H1 (cell line): ENCODE data around the gene IVL. TPM values are rescaled to one million over a fixed set of nuclear protein-coding genes. Genes with fewer than 3 reads are reported as not detected.

Experiments used
- CTCF ChIA-PET: fragments of 300-600 bp; sonication (Branson Sonifier 250); formaldehyde crosslinking; loops from one replicate; lab custom pipeline; 2021; ENCODE audit not compliant: partially characterized antibody; lab: Charles Lee
- POLR2A ChIA-PET: fragments of 300-600 bp; sonication (Branson Sonifier 250); formaldehyde crosslinking; loops from one replicate; lab custom pipeline; 2021; ENCODE audit warnings: inconsistent platforms; ENCODE audit not compliant: partially characterized antibody; lab: Charles Lee
- DNase-seq, 2 experiments: peaks; one replicate each; pipeline versions ENCODE4 v3.0.0 to v3.0.0-alpha.2; 2010 to 2022; ENCODE audit warnings: low spot score in 2 of 2, low read depth in 1 of 2, mixed read lengths in 1 of 2
- FAIRE-seq: peaks from 2 replicates; lab custom pipeline; 2011; peaks lifted over from hg19 to GRCh38; lab: Jason Lieb, UNC
- H2AFZ ChIP-seq: 2 replicates; pipeline ENCODE4 v1.8.1; 2012; ENCODE audit warnings: low read length, inconsistent platforms
- H2AK5ac ChIP-seq: 2 replicates; pipeline ENCODE4 v1.6.1; 2013; ENCODE audit warnings: low read depth, low read length
- H2BK120ac ChIP-seq: replicated peaks from 2 replicates; pipeline ENCODE3; 2013; ENCODE audit warnings: low read depth, low read length, inconsistent platforms
- H2BK12ac ChIP-seq: 2 replicates; pipeline ENCODE4 v1.6.1; 2013; ENCODE audit warnings: low read depth, low read length
- H2BK15ac ChIP-seq: 2 replicates; pipeline ENCODE4 v1.6.1; 2013; ENCODE audit warnings: low read length
- H2BK20ac ChIP-seq: 2 replicates; pipeline ENCODE4 v1.6.1; 2013; ENCODE audit warnings: low read length
- H2BK5ac ChIP-seq: 2 replicates; pipeline ENCODE4 v1.6.1; 2013; ENCODE audit warnings: low read depth, low read length
- H3K14ac ChIP-seq: 2 replicates; pipeline ENCODE4 v1.6.1; 2013; ENCODE audit warnings: inconsistent platforms; ENCODE audit not compliant: insufficient read length
- H3K18ac ChIP-seq: 2 replicates; pipeline ENCODE4 v1.6.1; 2013; ENCODE audit warnings: low read length; ENCODE audit errors: extremely low read depth
- H3K23ac ChIP-seq: 2 replicates; pipeline ENCODE4 v1.6.1; 2013; ENCODE audit warnings: inconsistent platforms; ENCODE audit not compliant: insufficient read length
- H3K23me2 ChIP-seq: 2 replicates; pipeline ENCODE4 v1.6.1; 2013; ENCODE audit warnings: low read depth, low read length
- H3K27ac ChIP-seq: 2 replicates; pipeline ENCODE4 v1.6.1; 2011; ENCODE audit warnings: low read depth, low read length, inconsistent platforms
- H3K27me3 ChIP-seq, 4 experiments: replicated peaks in 1 of 4; 1 replicate in 1 of 4; 2 replicates in 3 of 4; pipeline versions ENCODE4 v1.6.1 to v1.8.1; 2011 to 2013; ENCODE audit warnings: low read length in 3 of 4, mild to moderate bottlenecking in 3 of 4, inconsistent platforms in 2 of 4, mixed read lengths in 2 of 4, moderate library complexity in 1 of 4; ENCODE audit not compliant: control insufficient read depth in 3 of 4, insufficient read depth in 3 of 4; ENCODE audit errors: extremely low read depth in 1 of 4
- H3K36me3 ChIP-seq, 4 experiments: 2 replicates each; pipeline versions ENCODE4 v1.6.1 to v1.8.1; 2011 to 2013; ENCODE audit warnings: mild to moderate bottlenecking in 4 of 4, low read length in 3 of 4, moderate library complexity in 2 of 4, control low read depth in 1 of 4, inconsistent platforms in 1 of 4; ENCODE audit not compliant: insufficient read depth in 4 of 4, control insufficient read depth in 2 of 4
- H3K4ac ChIP-seq: replicated peaks from 2 replicates; pipeline ENCODE3; 2013; ENCODE audit warnings: low read length, low read depth, mixed read lengths, inconsistent platforms; ENCODE audit not compliant: insufficient read length
- H3K4me1 ChIP-seq, 4 experiments: replicated peaks in 1 of 4; 1 replicate in 1 of 4; 2 replicates in 3 of 4; pipeline versions ENCODE4 v1.6.1 to v1.8.1; 2011 to 2013; ENCODE audit warnings: low read length in 3 of 4, inconsistent platforms in 2 of 4, mixed read lengths in 1 of 4; ENCODE audit not compliant: insufficient read depth in 4 of 4, control insufficient read depth in 3 of 4
- H3K4me2 ChIP-seq, 2 experiments: 2 replicates each; pipeline versions ENCODE4 v1.6.1 to v1.8.1; 2011 to 2013; ENCODE audit warnings: low read depth in 2 of 2, low read length in 2 of 2, control low read depth in 1 of 2, inconsistent platforms in 1 of 2, mild to moderate bottlenecking in 1 of 2; ENCODE audit not compliant: insufficient read depth in 1 of 2
- H3K4me3 ChIP-seq, 4 experiments: fragments of 200-600, 300-600 bp in 1 of 4; sonication (generic), shearing (Covaris generic), sonication (Bioruptor Twin) in 1 of 4; 2 replicates each; pipeline versions ENCODE4 v1.5.1 to v1.8.1; 2011 to 2016; ENCODE audit warnings: low read length in 4 of 4, low read depth in 3 of 4, control low read depth in 2 of 4, inconsistent platforms in 2 of 4, mild to moderate bottlenecking in 2 of 4, mixed read lengths in 1 of 4, moderate library complexity in 1 of 4; ENCODE audit not compliant: insufficient read depth in 2 of 4; ENCODE audit errors: extremely low read depth in 1 of 4
- H3K56ac ChIP-seq: replicated peaks from 2 replicates; pipeline ENCODE3; 2013; ENCODE audit warnings: low read depth, mild to moderate bottlenecking, mixed read lengths, low read length, inconsistent platforms; ENCODE audit not compliant: insufficient read length
- H3K79me1 ChIP-seq: 2 replicates; pipeline ENCODE4 v1.6.1; 2013; ENCODE audit warnings: low read depth, low read length, control low read depth
- H3K79me2 ChIP-seq, 2 experiments: 2 replicates each; pipeline versions ENCODE4 v1.6.1 to v1.8.1; 2012 to 2013; ENCODE audit warnings: low read length in 2 of 2, mild to moderate bottlenecking in 2 of 2, inconsistent platforms in 1 of 2; ENCODE audit not compliant: insufficient read depth in 2 of 2, control insufficient read depth in 1 of 2
- H3K9ac ChIP-seq, 4 experiments: replicated peaks in 1 of 4; 1 replicate in 1 of 4; 2 replicates in 3 of 4; pipeline versions ENCODE4 v1.6.1 to v1.8.1; 2011 to 2013; ENCODE audit warnings: low read depth in 3 of 4, low read length in 3 of 4, control low read depth in 2 of 4, mild to moderate bottlenecking in 2 of 4, moderate library complexity in 2 of 4, inconsistent platforms in 1 of 4; ENCODE audit errors: extremely low read depth in 1 of 4
- H3K9me3 ChIP-seq, 2 experiments: 2 replicates each; pipeline versions ENCODE4 v1.6.1 to v1.8.1; 2012 to 2013; ENCODE audit warnings: mild to moderate bottlenecking in 2 of 2, moderate library complexity in 2 of 2, control low read depth in 1 of 2, inconsistent platforms in 1 of 2, low read depth in 1 of 2, low read length in 1 of 2, mixed read lengths in 1 of 2; ENCODE audit not compliant: insufficient read depth in 2 of 2
- H4K20me1 ChIP-seq, 2 experiments: replicated peaks in 1 of 2; 2 replicates each; pipeline versions ENCODE3 to v1.8.1; 2011 to 2013; ENCODE audit warnings: inconsistent platforms in 2 of 2, low read length in 2 of 2, mild to moderate bottlenecking in 1 of 2; ENCODE audit not compliant: insufficient read depth in 2 of 2, control insufficient read depth in 1 of 2
- H4K5ac ChIP-seq: 2 replicates; pipeline ENCODE4 v1.6.1; 2013; ENCODE audit warnings: low read length, low read depth, mixed read lengths, inconsistent platforms; ENCODE audit not compliant: insufficient read length
- H4K8ac ChIP-seq: 2 replicates; pipeline ENCODE4 v1.8.0; 2013; ENCODE audit warnings: mild to moderate bottlenecking, moderate library complexity, low read length, inconsistent platforms; ENCODE audit not compliant: insufficient read depth; ENCODE audit errors: extremely low read depth
- H4K91ac ChIP-seq: replicated peaks from 2 replicates; pipeline ENCODE3; 2013; ENCODE audit warnings: low read length, mixed read lengths, inconsistent platforms; ENCODE audit not compliant: insufficient read length
- CHD2 ChIP-seq: IDR thresholded peaks from 2 replicates; pipeline ENCODE4 v1.6.1; 2012; ENCODE audit warnings: low read length, improper control_type of control experiment
- EGR1 ChIP-seq: IDR thresholded peaks from 2 replicates; pipeline ENCODE4 v1.6.1; 2011; ENCODE audit warnings: low read depth, low read length, borderline replicate concordance
- EZH2 ChIP-seq: fragments of 200-600 bp; sonication (generic); IDR thresholded peaks from 2 replicates; pipeline ENCODE4 v1.7.1; 2012; ENCODE audit warnings: low read depth, mild to moderate bottlenecking, moderate library complexity, low read length, inconsistent platforms; ENCODE audit not compliant: severe bottlenecking
- JUN ChIP-seq: IDR thresholded peaks from 2 replicates; pipeline ENCODE4 v1.6.1; 2011; ENCODE audit warnings: low read depth, mild to moderate bottlenecking, improper control_type of control experiment, low read length
- JUND ChIP-seq: IDR thresholded peaks from 2 replicates; pipeline ENCODE4 v1.6.1; 2011; ENCODE audit warnings: mild to moderate bottlenecking, improper control_type of control experiment, low read length
- KDM5A ChIP-seq: fragments of 200-600 bp; IDR thresholded peaks from 2 replicates; pipeline ENCODE4 v1.7.1; 2012; ENCODE audit warnings: mild to moderate bottlenecking, low read length, inconsistent platforms, mixed read lengths
- MAFK ChIP-seq: IDR thresholded peaks from 2 replicates; pipeline ENCODE4 v1.6.1; 2012; ENCODE audit warnings: low read depth, mild to moderate bottlenecking, improper control_type of control experiment, low read length
- POLR2AphosphoS5 ChIP-seq: IDR thresholded peaks from 2 replicates; pipeline ENCODE4 v1.6.1; 2011; ENCODE audit warnings: low read depth, low read length
- RFX5 ChIP-seq: IDR thresholded peaks from 2 replicates; pipeline ENCODE4 v1.6.1; 2011; ENCODE audit warnings: low read depth, low read length, improper control_type of control experiment, borderline replicate concordance
- SIX5 ChIP-seq: IDR thresholded peaks from 2 replicates; pipeline ENCODE4 v1.6.1; 2011; ENCODE audit warnings: mild to moderate bottlenecking, low read depth, low read length
- SP1 ChIP-seq: IDR thresholded peaks from 2 replicates; pipeline ENCODE4 v1.6.1; 2011; ENCODE audit warnings: low read depth, low read length
- SRF ChIP-seq: IDR thresholded peaks from 2 replicates; pipeline ENCODE4 v1.6.1; 2011; ENCODE audit warnings: mild to moderate bottlenecking, low read depth, low read length, moderate library complexity
- TAF7 ChIP-seq: optimal IDR thresholded peaks from 2 replicates; pipeline ENCODE3; 2011; ENCODE audit warnings: low read depth, mild to moderate bottlenecking, inconsistent platforms, low read length, moderate library complexity, borderline replicate concordance
- TBP ChIP-seq: IDR thresholded peaks from 2 replicates; pipeline ENCODE4 v1.6.1; 2011; ENCODE audit warnings: low read depth, low read length, improper control_type of control experiment
- USF2 ChIP-seq: IDR thresholded peaks from 2 replicates; pipeline ENCODE4 v1.6.1; 2011; ENCODE audit warnings: low read length, improper control_type of control experiment
- ZNF274 ChIP-seq: IDR thresholded peaks from 2 replicates; pipeline ENCODE4 v1.7.0; 2012; ENCODE audit warnings: low read length, borderline replicate concordance; ENCODE audit errors: extremely low read depth
- polyA plus RNA-seq, 7 experiments: library from polyadenylated mRNA; depleted of rRNA in 3 of 7; stranded (reverse) in 5 of 7; unstranded in 2 of 7; fragments of >200 nt in 5 of 7; fragments of 200-250 nt in 2 of 7; gene quantifications; 1 replicate in 5 of 7; 2 replicates in 1 of 7; 4 replicates in 1 of 7; pipeline versions ENCODE4 v1.2.1 to v1.2.3, GENCODE V29; 2011 to 2013; ENCODE audit warnings: missing spikeins in 2 of 7, mixed read lengths in 2 of 7
- total RNA-seq: library from RNA; stranded (reverse); fragmentation: NEBNext Ultra II Directional; extraction: Animal tissue kit (Norgen Biotek cat#: 25700); gene quantifications from 2 replicates; pipeline ENCODE4 v1.2.1, GENCODE V29; 2021

IVL gene
- total and polyA plus RNA-seq, 2 of the 8 experiments (the other 6 are each of a cell fraction or from before 2014, with no cell fraction given), result not detected

GRCh38 chr1:152864443-152864842, 43.9 kb upstream of the IVL start:
- Histone ChIP-seq H3K4me3 (no peak overlapping the region), H2AK5ac (no peak overlapping the region), H3K23ac (no peak overlapping the region), H3K56ac (no peak overlapping the region), H4K20me1 (no peaks in the 10 kb centered on the region), H2BK20ac (no peak overlapping the region), H2AFZ (no peak overlapping the region), H3K27ac (no peak overlapping the region), H3K4me1 (no peaks in the 10 kb centered on the region), H3K9me3 (peaks cover 39 to 53% of the 10 kb centered on the region in 2 experiments), H4K5ac (no peak overlapping the region), H3K79me1 (no peaks in the 10 kb centered on the region), H3K4me2 (no peak overlapping the region), H2BK15ac (no peak overlapping the region), H3K36me3 (no peaks in the 10 kb centered on the region), H3K4ac (no peak overlapping the region), H3K14ac (no peak overlapping the region), H3K23me2 (no peaks in the 10 kb centered on the region), H3K79me2 (no peaks in the 10 kb centered on the region), H3K9ac (no peak overlapping the region), H3K27me3 (no peaks in the 10 kb centered on the region), H2BK120ac (no peak overlapping the region), H2BK12ac (no peak overlapping the region), H3K18ac (no peak overlapping the region), H4K8ac (no peak overlapping the region), H2BK5ac (no peak overlapping the region), H4K91ac (no peak overlapping the region)
- POLR2A ChIA-PET, result no interaction called here
- TF ChIP-seq POLR2AphosphoS5, result no peak
- TF ChIP-seq TAF7, result no peak
- TF ChIP-seq MAFK, result no peak
- TF ChIP-seq EGR1, result no peak
- TF ChIP-seq USF2, result no peak
- TF ChIP-seq SRF, result no peak
- no peak for TF ChIP-seq CHD2
- TF ChIP-seq RFX5, result no peak
- TF ChIP-seq SP1, result no peak
- TF ChIP-seq SIX5, result no peak
- TF ChIP-seq ZNF274, result no peak
- TF ChIP-seq EZH2, result no peak
- no peak for TF ChIP-seq JUND
- TF ChIP-seq KDM5A, result no peak
- TF ChIP-seq JUN, result no peak
- TF ChIP-seq TBP, result no peak
- CTCF ChIA-PET, result interaction anchor here (2.5 kb wide), 1 partner anchor 328 kb away, joined by 9 read pairs; no protein-coding TSS in a partner anchor
- FAIRE-seq (no peak), DNase-seq (no peak)
